Amniotic epithelial cell (primary cell): ENCODE measurements around the gene MAGI2.

Source experiments
- DNase-seq: peaks from one replicate; pipeline ENCODE4 v3.0.0-alpha.2; 2010; ENCODE audit warnings: low read depth

The MAGI2 gene

GRCh38 chr7:78176171-78176570 lies 1277.3 kb downstream of the MAGI2 start:
- DNase-seq = no peak

- no peak for DNase-seq
Observed at GRCh38 chr7:78175330-78176100, 1278.0 kb downstream of the MAGI2 start.

GRCh38 chr7:78173666-78174065 lies 1279.8 kb downstream of the MAGI2 start:
- no peak for DNase-seq

GRCh38 chr7:78172933-78173591 lies 1280.4 kb downstream of the MAGI2 start:
- DNase-seq = no peak

GRCh38 chr7:78172267-78172757 lies 1281.2 kb downstream of the MAGI2 start:
- no peak for DNase-seq

GRCh38 chr7:78171398-78171797 lies 1282.1 kb downstream of the MAGI2 start:
- DNase-seq = no peak

GRCh38 chr7:78170815-78171214 lies 1282.7 kb downstream of the MAGI2 start:
- no peak for DNase-seq

GRCh38 chr7:78169992-78170391 lies 1283.5 kb downstream of the MAGI2 start:
- DNase-seq = no peak

- DNase-seq = no peak
Observed at GRCh38 chr7:78168865-78169264, 1284.6 kb downstream of the MAGI2 start.

GRCh38 chr7:78167860-78168259 lies 1285.6 kb downstream of the MAGI2 start:
- DNase-seq = no peak

- no peak for DNase-seq
Observed at GRCh38 chr7:78165854-78166253, 1287.6 kb downstream of the MAGI2 start.

- DNase-seq = no peak
Observed at GRCh38 chr7:78165454-78165853, 1288.0 kb downstream of the MAGI2 start.

- no peak for DNase-seq
Observed at GRCh38 chr7:78164459-78164858, 1289.0 kb downstream of the MAGI2 start.

GRCh38 chr7:78161781-78162180 lies 1291.7 kb downstream of the MAGI2 start:
- no peak for DNase-seq

- DNase-seq = no peak
Observed at GRCh38 chr7:78159545-78159944, 1293.9 kb downstream of the MAGI2 start.

- no peak for DNase-seq
Observed at GRCh38 chr7:78153285-78153684, 1300.2 kb downstream of the MAGI2 start.

- peak; percentile 27 for DNase-seq
Observed at GRCh38 chr7:78151229-78151628, 1302.2 kb downstream of the MAGI2 start.

GRCh38 chr7:78149787-78150186 lies 1303.7 kb downstream of the MAGI2 start:
- DNase-seq = peak; percentile 50

- DNase-seq = no peak
Observed at GRCh38 chr7:78148166-78148894, 1305.1 kb downstream of the MAGI2 start.

GRCh38 chr7:78146546-78146945 lies 1306.9 kb downstream of the MAGI2 start:
- no peak for DNase-seq

- no peak for DNase-seq
Observed at GRCh38 chr7:78143661-78144060, 1309.8 kb downstream of the MAGI2 start.

- DNase-seq = peak; percentile 34
Observed at GRCh38 chr7:78141522-78142281, 1311.8 kb downstream of the MAGI2 start.
